HG02973 (cell line): Measurements from ENCODE around the gene IFT122.
"Not testable (repeated sequence)": the region's sequence is repeated elsewhere in the genome, so short reads cannot be mapped to it uniquely, and the experiment has no call there.

Experiments used
- ATAC-seq: cut with Tn5 transposase; IDR thresholded peaks from one replicate; pipeline ENCODE4 v1.9.1; 2021; ENCODE audit warnings: moderate library complexity; ENCODE audit not compliant: unreplicated experiment

Gene IFT122, protein sequence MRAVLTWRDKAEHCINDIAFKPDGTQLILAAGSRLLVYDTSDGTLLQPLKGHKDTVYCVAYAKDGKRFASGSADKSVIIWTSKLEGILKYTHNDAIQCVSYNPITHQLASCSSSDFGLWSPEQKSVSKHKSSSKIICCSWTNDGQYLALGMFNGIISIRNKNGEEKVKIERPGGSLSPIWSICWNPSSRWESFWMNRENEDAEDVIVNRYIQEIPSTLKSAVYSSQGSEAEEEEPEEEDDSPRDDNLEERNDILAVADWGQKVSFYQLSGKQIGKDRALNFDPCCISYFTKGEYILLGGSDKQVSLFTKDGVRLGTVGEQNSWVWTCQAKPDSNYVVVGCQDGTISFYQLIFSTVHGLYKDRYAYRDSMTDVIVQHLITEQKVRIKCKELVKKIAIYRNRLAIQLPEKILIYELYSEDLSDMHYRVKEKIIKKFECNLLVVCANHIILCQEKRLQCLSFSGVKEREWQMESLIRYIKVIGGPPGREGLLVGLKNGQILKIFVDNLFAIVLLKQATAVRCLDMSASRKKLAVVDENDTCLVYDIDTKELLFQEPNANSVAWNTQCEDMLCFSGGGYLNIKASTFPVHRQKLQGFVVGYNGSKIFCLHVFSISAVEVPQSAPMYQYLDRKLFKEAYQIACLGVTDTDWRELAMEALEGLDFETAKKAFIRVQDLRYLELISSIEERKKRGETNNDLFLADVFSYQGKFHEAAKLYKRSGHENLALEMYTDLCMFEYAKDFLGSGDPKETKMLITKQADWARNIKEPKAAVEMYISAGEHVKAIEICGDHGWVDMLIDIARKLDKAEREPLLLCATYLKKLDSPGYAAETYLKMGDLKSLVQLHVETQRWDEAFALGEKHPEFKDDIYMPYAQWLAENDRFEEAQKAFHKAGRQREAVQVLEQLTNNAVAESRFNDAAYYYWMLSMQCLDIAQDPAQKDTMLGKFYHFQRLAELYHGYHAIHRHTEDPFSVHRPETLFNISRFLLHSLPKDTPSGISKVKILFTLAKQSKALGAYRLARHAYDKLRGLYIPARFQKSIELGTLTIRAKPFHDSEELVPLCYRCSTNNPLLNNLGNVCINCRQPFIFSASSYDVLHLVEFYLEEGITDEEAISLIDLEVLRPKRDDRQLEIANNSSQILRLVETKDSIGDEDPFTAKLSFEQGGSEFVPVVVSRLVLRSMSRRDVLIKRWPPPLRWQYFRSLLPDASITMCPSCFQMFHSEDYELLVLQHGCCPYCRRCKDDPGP

DNA sequence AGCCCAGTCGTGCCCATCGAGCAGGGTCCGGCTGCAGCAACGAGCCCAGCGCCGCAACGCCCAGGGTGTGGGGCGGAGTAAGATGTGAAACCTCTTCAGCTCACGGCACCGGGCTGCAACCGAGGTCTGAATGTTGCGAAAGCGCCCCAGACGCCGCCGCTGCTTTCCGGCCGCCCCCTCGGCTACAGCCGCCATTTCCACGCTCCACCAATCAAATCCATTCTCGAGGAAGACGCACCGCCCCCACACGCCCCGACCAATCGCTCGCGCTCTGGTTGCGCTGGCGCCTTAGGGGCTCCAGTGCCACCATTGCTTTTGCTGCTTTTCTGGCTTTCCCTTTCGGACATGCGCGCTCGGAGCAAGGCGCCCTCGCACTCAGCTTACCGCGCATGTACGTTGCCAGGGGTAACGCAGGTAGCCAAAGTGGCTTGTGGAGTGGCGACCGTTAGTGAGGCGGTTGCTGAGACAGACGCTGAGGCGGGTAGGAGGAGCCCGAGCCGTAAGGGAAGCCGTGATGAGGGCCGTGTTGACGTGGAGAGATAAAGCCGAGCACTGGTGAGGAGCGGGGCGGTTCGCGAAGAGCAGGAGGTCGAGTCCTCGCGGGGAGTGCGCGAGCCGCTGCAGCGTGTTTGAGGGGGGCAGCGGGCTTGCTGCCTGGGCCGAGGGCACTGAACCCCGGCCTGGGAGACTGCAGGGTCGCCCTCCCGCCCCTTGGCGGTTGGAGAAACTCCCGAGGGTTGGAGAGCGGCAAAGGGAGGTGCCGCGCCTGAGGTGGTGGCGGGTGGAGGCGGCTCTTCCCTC, at the start of gene IFT122, which contains the start of gene MBD4:
TSS of gene IFT122 (plus strand) at position 408 of the 801 bp plus-strand sequence. CDS start at position 515, 107 bp downstream.
TSS of gene MBD4 (minus strand) at position 132 of the 801 bp plus-strand sequence. CDS start at position 17, 115 bp downstream.
- peak; percentile 79 for ATAC-seq

DNA sequence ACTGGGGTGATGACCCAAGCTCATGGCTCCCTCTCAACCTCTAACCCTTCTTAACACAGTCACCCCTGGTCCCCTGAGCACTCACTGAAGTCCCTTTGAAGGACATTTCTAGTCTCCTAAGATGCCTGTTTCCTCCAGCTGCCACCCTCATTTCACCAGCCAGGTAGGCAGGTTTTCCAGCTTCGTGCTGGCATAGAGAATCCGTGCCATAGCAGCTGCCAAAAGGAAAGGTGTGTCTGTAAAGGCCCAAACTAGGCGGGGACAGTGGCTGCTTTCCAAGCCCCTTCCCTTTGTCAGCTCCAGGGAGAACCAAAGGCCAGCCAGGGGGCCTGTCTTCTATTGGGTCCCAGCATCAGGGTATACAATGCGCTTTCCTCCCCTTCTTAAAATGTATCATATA, 48.4 kb upstream of the IFT122 start:
- ATAC-seq = not testable (repeated sequence)

DNA sequence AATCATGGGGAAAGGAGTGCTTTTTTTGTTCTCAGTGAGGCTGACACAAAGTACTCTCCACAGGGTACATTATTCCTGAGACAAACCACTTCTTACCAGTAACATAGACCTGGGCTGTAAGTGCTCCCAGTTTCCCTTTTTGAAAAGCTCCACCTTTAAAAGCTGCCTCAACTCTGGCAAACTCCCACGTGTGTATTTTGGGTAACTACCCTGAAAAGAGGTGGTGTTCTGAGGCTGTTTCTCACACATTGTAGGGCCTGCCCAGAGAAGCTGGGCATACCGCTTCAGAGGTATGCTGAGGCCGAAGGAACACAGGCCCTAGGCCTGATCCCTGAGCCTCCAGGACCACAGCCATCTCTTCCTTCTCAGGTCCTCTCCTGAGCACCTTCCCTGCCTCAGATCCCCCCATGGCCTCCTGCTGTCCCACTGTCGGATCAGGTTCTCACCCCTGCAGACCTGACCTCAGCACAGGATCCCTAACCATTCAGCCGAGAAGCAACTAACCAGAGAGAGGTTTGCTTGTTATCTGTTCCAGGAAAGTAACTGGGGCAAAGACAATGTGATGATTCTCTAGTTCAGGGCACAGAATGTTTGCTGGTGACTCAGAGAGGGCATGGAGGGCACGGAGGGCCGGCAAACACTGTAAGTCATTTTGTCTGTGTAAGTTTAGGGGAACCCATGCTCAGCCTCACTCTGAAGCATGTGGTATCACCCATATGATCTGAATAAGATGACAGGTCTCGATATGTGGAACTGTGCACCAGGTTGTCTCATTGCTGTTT, 47.7 kb upstream of the IFT122 start:
- not testable (repeated sequence) for ATAC-seq

DNA sequence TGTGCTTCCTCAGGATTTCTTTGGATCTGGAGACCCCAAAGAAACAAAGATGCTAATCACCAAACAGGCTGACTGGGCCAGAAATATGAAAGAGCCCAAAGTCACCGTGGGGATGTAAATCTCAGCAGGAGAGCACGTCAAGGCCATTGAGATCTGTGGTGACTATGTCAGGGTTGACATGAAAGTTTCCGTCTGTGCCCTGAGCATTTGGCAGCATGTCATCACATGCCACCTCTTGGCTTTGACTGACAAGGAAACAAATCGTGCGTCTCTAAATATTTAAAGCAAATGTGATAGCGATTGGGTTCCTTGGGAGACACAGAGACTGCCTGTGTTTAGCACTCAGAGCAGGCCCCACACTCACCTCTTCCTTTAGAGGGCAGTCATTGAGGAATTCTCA, 46.8 kb upstream of the IFT122 start:
- ATAC-seq = no peak

DNA sequence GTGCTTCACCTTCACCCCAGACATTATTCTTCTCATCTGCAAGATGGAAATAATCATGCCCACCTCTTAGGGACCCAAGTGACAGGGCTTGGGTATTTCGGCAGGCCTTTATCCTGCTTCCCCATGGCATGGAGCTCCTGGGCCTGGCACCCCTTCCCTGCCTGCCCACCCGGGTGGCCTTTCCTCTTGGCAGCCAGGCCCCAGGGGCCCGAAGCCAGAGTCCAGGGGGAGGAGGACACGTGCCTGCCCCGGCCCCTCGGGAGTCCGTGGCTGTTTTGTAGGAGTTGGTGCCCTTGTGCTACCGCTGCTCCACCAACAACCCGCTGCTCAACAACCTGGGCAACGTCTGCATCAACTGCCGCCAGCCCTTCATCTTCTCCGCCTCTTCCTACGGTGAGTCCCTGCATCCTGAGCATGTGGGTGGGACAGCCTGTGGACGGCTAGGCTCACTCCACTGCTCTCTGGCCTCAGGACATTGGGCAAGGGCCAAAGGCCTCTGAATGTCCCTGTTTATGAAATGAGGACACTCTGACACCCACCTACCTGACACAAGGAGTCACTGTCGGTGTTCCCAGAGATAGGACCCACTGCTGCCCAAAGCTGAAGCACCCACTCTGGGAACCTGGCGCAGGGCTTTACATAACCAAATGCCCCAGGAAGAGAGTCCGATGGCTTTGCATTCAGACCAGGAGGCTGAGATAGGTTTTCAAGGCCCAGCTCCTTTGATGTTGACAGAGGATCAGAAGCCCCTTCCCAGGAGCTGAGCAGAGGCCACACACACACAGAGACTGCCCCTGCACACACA, 46.1 kb upstream of the IFT122 start:
- ATAC-seq = not testable (repeated sequence)

DNA sequence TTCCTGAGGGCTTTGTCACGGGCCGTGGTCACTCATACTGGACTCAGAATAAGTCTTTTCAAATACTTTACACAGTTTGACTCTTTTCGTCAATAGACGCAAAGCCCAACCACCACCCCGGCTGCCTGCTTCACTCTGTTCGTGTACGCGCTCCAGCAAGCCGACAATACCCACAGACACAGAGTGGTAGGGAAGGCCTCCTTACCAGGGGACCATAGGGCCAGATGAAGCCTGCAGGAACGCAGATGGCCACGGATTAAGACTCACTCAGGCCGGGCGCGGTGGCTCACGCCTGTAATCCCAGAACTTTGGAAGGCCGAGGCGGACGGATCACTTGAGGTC, 41.2 kb upstream of the IFT122 start:
- ATAC-seq = peak; percentile 23

DNA sequence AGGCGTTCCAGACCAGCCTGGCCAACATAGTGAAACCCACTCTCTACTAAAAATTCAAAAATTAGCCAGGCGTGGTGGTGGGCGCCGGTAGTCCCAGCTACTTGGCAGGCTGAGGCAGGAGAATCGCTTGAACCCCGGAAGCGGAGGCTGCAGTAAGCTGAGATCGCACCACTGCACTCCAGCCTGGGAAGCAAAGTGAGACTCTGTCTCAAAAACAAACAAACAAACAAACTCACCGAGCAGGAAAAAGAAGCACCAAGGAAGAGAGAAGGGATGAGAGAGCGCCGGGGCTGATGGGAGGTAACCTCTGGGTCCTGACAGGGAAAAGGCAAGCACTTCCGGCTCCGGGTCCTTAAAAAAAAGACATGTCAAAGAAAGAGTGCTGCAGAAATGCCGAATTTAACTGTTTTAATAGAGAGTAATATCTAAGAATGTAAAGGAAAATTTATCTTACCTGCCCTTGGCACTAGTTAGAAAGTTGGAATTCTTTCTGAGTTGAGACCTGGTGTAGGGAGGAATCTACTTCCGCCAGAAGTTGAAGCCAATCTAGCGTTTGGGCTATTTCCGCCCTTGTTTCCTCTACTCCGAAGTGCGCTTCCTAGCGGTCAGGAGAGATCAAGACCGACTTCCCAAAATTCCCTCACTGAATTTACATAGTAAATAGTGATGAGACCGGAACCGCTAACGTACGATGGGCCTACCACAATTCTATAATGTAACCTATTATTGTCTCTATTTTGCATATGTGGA, 40.7 kb upstream of the IFT122 start:
- ATAC-seq = peak; percentile 66

DNA sequence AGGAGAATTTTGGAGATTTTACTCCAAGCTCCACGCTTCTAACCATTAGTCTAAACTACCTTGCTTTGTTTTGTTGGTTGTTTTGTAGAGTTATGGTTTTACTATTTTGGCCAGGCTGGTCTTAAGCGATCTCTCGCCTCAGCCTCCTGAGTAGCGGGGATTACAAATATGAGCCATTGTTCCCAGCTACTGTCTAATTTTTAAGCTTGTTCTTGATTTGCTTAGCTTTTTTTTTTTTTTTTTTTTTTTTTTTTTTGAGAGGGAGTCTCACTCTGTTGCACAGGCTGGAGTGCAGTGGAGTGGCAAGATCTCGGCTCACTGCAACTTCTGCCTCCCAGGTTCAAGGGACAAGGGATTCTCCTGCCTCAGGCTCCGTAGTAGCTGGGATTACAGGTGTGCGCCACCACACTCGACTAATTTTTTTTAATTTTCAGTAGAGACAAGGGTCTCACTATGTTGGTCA, 40.1 kb upstream of the IFT122 start:
- ATAC-seq = peak; percentile 17

DNA sequence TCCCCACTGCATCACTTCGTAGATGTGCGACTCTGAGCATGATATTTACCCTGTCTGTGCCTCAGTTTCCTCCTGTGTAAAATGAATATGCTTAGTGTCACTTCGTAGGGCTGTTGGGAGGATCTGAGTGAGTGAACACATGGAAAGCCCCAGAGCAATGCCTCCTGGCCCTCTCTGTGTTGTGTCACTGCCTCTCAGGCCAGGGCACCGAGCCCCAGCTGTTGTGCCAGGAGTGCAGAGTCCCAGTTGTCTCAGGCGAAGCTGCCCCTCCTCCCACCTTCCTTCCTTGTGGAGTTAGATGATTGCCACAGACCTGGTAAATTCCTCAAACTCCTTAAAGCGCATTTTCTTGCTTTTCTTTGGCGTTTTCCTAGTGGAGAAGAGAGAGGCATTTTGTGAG, 37.8 kb upstream of the IFT122 start:
- ATAC-seq = no peak

DNA sequence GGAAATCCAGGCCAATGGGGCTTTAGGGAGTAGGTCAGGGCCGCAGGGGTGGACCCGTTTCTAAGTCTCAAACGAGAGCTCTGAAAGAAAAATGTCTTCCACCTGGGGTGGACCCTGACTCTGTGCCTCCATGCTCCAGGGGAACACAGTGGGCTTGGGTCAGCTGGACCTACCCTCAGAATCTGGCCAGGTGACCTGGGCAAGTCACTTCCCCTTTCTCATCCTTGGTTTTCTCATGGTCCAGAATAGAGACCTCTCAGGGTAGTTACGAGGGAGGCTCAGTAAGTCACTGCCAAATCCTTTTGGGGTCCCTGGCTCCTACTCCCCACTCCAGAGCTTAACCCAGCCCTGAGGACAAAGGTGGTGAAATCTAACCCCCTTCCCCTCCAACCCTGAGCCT, 37.4 kb upstream of the IFT122 start:
- ATAC-seq = no peak

DNA sequence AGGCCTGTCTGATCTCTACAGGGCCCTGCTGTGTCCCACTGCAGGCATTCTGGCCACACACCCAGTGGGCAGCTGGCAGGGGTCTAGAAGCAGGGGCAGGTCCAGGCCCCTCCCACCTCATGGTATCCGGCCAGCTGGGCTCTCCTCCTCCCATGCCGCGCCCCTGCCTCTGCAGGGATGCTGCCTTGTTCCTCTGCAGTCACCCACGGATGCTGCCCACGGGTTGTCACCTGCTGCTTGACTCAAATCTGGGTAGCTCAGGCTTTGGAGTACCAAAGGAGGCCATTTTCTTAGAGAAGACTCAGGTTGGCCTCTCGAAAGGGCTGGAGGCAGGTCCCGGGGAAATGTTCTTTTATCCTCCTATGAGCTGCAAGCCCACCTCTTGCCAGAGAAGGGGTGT, 36.6 kb upstream of the IFT122 start:
- no peak for ATAC-seq

DNA sequence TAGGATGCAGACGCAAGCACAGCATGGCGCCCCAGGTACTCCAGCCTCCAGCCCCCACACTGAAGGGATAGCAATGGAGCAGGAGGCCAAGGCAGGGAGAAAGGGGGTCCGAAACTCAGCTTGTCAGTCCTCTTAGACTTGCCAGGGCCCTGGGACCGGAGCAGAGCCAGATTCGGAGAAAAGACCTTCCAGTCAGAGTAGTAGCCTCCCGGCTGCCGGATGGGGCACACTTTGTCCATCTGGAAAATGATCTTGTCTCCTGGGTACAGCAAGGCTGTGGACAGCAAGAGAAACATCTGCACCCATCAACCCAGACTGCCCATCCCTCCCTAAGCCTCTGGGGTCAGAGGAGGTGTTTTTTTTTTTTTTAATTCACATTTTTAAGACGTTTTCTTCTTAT, 35.9 kb upstream of the IFT122 start:
- ATAC-seq = no peak

DNA sequence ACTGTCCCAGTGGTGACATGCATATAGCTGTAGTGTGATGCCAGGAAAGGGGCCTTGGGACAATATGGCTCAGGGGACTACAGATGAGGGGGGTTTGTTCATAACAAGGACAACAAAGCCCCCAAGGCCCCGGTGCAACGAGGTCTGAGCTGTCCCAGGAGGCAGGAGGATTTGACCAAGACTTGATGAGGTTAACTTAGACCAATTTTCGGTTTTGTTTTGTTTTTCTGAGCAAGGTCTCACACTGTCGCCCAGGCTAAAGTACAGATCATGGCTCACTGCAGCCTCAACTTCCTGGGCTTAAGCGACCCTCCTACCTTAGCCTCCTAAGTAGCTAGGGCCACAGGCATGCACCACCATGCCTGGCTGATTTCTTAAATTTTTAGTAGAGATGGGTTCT, 35.4 kb upstream of the IFT122 start:
- ATAC-seq = no peak

DNA sequence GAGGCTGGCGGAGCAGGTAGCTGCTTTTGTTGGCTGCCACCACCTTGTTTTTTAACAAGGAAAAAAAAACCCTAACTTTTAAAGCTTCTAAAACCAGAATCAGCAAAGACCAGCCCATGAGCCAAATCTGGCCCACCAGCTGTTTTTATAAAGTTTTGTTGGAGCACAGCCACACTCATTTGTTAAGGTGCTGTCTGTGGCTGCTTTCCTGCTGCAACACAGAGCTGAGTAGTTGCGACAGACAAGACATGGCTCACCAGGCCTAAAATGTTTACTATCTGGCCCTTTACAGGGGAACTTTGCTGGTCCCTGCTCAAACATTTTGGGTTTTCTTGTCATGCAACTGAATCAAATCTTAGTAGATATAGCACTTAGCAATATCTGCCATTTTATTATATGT, 30.5 kb upstream of the IFT122 start:
- no peak for ATAC-seq

DNA sequence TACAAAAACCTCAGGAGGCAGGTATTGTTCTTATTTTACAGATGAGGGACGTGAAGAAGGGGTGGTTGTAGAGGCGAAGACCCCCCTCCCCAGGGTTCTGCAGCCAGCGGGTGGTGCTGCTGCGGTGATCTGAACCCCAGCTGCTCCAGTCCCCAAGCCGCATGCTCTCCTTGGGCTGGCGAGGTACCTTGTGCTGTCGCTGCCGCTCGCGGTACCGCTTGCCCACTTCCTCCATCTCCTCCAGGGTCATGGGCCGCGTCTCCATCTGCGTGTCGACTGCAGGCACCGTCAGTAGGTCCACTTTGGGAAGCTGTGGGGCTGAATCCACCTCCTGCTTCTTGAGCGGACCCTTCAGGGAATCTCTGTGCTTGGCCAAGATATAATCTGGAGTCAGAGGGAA, 29.1 kb upstream of the IFT122 start:
- no peak for ATAC-seq

DNA sequence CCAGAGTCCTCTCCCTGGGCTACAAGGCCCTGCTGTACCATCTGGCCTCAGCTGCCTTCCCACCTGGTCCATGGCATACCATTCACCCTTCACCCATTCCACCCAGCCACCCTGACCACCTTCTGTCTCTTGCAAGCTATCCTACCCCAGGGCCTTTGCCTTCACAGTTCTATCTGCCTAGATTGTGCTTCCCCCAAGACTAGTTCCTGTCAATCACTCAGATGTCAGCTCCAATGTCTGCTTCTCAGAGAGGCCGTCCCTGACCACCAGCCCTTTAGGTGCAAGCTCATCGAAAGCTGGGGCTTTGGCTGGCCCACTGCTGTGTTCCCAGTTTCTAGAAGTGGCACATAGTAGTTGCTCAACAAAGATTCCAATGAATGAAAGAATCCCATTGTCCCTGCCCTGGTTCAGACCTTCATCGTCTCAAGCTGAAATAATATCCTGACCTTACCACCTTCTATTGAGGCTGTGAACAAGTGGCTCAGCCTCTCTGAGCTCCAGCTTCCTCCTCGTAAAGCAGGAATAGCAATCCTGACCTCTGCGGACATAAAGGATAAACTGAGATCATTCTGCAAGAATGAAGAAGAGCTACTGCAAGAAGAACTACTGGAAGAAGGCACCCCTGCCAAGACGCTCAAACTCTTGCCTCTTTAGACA, 27.4 kb upstream of the IFT122 start:
- no peak for ATAC-seq

DNA sequence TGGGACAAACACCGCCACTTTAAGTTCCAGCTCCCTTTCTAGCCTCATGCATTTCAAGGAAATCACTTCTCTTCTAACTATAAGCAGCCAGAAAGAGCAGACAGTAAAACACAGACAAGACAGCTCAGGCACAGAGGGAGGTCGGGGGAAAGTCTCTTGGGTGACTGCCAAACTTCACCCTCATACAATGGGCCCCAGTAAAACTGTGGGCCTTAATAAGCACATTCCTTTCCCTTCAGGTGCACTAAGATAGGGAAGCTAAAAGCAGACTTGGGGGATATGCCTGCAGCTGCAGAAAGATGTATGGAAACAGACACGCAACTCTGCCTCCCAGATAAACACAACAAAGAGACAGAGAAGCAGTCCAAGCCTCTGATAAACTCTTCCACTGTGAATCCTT, 26.8 kb upstream of the IFT122 start:
- not testable (repeated sequence) for ATAC-seq
